GM19468 (cell line): ENCODE results near the gene MADD.

Experiments
- ATAC-seq: cut with Tn5 transposase; IDR thresholded peaks from one replicate; pipeline ENCODE4 v1.9.1; 2021; ENCODE audit warnings: mild to moderate bottlenecking, moderate library complexity, moderate number of reproducible peaks; ENCODE audit not compliant: unreplicated experiment; ENCODE audit errors: extremely low read depth

Gene MADD

DNA sequence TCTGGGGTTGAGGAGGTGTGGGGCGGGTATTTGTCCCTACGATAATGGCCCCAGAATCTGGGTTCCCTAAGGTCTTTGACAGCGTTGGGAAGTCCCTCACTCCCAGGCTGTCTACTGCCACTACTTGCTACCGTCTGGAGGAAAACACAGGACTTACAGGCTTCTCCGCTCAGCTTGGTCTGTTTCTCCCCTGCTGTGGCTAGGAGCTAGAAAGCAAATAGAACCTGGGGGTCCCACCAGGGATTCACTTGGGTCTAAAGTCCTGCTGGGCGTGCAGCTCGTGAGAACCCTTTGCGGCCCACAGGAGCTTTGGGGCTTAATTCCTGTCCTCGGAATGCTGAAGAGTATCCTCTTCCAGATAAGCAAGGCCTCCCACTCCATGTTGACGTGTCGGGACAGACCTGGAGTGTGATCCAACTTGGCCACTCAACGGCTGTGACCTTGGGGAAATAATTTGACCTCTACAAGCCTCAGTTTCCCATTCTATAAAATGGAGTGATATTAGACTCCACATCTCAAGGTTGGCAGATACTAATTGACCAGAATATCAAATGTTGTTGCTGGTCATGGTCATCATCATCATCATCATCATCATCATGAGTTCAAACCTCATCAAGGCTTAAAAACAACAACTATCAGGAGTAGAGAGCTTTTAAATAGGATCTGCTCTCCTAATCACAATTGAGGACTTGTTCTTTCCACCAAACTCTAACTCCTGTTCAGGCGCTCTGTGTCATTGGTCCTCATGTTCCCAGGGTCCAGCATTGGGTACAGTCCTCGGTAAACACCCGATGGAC is 84.2 kb downstream of the MADD start:
- ATAC-seq: no peak

DNA sequence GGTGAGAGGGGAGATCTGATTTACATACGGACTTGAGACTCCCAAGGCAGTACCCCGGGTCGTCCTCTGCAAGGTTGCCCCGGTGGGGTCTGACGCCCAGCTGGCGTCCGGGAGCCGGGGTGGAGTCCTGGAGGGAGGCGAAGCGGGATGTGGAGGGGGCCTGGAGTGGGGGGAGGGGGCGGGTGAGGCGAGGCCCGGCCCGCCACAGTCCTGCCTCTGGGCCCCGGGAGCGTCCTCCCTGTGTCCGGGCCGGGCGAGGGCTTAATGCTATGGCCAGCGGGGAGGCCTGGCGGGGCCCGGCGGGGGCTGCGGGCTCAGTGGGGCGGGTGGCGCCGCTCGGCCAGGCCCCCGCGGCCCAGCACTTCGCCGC is 85.0 kb downstream of the MADD start:
- ATAC-seq: no peak

DNA sequence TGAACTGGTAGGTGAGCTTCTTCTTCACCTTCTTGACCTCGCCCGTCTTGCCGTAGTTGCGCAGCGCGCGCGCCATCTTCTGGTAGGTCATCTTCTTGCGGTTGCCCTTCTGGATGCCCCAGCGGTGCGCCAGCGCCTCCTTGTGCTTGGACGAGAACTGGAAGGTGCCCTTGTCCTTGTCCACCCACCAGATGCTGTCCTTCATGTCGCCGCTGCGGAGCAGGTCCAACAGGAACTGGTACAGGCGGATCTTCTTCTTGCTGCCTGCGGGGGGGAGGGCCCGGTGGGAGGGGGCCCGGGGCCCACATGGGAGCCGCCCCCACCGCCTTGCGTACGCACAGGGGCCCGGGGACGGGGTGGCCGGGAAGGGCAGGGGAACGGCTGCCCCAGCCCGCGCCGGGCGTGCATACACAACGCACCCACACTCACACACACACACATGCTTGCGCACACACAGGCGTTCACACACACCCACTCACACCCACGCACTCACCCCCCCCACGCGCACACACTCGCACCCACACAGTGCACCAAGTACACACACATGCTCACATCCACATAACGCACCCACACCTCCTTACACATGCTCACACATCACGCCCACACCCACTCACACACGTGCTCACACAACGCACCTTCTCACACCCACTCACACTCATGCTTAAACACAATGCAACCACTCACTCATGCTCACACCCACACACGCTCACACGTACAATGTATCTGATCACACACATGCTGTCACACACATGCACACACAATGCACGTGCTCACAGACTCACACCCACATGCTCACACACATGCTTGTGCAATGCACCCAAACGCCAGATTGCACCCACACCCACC is 85.6 kb downstream of the MADD start:
- no peak for ATAC-seq

DNA sequence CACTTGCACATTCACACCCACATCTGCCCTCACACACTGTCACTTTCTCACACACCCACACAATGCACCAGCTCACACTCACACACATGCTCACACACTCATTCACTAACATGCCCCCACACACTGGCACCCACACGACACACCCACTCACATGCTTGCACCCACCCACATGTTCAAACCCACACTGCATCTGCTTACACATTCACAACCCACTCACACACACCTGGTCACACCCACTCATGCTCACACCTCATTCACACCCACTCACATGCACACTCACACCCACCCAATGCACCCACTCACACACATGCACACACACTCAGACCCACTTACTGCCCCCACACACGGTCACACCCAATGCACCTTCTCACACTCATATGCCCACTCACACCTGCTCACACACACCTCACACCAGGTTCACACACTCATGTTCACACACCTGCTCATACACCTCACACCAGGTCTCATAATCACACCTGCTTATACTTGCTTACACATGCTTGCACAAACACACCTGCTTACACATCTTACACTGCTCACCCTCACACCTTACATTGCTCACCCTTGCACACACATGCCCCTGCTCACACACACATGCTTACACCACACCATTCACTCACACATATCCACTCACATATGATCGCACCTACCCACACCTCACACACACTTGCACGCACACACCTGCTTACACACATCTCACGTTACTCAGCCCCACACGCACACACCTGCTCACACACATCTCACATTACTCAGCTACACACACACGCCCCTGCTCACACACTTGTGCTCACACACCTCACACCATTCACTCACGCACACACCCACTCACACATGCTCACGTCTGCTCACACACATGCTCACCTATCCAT is 86.4 kb downstream of the MADD start:
- ATAC-seq: no peak

DNA sequence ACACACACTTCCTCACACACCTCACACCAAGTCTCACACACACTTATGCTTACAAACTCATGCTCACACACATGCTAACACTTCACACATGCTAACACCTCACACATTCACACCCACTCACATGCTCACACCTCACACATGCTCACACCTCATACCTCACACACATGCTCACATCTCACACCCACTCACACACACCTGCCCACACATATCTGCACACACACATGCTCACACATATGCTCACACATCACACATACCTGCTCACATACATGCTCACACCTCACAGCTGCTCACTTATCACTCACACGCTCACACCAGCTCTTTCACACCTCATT is 87.0 kb downstream of the MADD start:
- no peak for ATAC-seq

DNA sequence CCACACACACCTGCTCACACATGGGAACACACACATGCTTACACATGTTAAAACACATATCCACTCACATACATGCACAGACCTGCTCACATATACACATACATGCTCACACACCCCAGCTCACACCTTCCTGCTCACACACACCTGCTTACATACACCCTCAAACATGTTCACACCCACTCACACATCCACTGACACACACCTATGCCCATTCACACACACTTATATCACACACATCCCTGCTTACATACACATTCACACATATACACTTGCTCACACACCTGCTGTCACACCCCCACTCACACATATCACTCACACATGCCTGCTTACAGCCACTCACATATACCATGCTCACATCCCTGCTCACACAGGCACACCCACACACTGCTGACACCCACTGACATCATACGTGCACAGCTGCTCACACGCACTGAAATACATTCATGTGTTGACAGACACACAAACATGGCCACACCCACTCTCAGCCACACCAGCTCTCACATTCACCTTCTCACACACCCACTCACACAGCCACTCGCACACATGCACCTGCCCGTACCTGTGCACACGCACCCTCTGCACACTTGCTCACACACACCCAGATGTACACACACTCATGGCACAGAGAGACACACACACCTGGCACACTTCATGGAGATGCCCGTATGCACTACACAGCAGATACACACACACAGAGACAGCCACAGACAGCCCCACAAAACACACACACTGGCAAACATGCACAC is 88.2 kb downstream of the MADD start:
- ATAC-seq: no peak

DNA sequence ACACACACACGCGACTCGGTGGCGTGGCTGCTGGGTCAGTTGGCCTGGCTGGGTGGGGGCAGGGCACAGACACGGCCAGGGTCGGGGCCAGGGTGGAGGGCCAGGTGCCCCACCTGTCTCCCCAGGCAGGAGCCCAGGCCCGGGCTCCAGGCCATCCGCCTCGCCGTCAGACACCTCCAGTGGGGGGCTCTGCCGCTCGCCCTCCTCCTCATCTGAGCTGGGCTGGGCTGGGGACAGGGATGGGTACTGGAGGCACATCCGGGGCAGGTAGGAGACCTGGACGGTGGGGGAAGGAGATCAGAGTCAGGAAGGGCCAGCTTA is 88.8 kb downstream of the MADD start:
- ATAC-seq: no peak

DNA sequence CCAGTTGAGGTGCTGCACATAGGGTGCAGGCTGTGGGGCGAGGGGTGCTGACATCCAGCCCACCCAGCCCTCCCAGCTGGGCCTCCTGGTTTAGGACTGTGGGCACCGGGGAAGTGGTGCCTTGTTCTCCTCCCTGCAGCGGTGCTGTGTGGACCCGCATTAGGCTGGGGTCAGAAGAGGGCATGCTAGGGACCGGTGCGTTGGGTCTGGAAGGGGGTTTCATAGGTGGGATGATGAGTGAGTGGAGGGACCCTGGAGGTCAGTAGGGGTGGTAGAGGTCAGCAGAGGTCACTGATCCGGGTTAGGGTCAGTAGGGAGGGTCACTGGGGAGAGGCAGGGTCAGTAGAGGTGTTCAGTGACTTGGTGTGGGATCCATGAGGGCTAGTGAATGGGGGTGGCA is 89.2 kb downstream of the MADD start:
- no peak for ATAC-seq

DNA sequence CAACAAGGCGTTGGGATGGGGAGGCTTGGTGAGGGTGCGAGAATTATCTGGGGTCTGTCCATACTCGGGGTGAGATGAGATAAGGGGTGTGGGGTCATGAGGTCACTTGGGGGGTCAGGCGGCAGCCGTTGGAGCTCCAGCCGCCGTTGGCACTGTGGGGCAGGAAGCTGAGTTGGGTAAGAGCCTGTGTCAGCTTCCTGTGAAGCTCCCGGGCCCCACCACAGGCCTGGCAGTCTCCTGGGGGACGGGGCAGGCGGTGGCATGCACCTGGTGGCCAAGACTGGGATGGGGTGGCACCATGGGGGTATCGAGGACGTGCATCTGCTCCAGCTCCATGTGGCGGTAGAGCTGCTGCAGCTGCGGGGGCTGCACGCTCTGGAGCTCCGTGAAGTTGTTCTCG is 89.7 kb downstream of the MADD start:
- ATAC-seq: no peak

DNA sequence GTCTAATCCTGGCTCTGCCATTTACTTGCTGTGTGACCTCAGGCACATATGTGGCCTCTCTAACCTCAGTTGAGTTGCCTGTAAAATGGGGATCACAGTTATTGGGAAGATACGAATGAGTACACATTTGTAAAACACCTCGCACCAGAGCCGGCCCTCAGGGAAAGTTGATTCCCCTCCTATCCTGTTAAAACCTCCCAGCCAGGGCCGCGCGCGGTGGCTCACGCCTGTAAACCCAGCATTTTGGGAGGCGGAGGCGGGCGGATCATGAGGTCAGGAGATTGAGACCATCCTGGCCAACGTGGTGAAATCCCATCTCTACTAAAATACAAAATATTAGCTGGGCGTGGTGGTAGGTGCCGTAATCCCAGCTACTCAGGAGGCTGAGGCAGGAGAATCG is 90.4 kb downstream of the MADD start:
- ATAC-seq: no peak

DNA sequence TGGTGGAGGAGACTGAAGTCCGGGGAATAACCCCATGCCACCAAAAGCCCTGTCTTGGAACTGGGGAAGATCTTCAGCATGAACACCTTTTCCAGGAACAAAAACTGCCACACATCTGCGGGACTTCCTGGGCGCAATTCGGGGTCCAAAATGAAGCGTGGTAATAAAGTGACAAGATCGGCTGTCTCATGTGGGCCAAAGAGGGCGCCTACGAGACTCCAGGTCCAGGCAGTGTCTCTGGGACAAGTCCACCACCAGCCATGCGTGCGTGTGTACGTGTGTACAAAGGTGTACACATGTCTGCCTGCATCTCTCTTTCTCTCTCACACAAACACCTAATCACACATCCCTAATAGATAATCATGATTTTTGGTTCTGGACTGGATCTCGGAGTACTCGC is 91.5 kb downstream of the MADD start:
- ATAC-seq: no peak

DNA sequence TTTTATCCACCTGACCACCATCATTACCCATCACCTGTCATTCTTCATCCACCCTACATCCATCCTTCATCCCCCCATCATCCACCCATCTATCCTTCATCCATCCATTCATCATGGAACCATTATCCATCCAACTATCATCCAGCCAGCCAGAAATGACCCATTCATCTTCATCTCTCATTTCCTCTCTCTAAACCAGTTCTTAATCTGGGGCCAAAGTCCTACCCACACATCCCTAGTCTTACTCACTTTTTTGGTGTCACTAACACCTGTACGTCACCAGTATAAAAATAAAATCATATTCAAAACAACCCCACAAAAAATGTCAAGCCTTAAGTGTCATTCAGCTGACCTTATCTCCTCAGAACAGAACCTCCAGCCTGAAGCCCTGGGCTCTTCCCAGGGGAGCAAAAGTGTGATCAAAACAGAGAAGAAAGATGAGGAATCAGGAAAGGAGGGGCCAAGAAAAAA is 96.1 kb downstream of the MADD start:
- no peak for ATAC-seq

DNA sequence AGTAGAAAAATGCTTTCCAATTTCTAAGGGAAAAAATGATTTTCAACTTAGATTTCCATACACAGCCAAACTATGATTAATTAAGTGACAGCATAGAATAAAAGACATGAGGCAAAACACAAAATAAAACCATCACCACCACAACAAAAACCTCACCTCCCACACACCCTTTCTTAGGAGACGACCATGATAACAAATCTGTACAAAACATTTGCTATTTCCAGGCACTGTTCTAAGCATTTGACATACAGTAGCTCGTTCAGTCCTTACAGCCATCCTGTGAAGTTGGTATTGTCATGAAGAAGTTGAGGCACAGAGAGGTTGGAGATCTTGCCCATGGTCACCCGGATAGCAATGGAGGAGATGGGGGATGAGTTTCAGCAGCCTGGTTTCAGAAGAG is 99.7 kb downstream of the MADD start:
- ATAC-seq: no peak

DNA sequence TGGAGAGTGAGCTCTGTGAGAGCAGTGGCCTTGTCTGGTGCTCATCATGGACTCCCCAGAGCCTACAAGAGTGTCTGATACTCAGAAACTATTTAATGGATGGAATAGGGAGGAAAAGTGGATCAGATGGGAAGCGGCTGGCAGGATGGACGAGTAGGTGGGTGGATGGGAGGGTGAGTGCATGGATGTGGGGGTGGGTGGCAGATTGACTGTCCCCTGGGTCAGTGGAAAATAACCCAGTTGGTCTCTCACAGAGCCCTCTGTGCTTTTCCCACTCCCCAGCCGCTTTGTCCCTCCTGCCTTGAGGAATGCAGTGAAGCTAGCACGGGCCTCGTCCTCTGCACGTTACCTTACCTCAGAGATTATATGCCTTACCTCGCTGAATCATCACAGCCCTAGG is 102.5 kb downstream of the MADD start:
- no peak for ATAC-seq

DNA sequence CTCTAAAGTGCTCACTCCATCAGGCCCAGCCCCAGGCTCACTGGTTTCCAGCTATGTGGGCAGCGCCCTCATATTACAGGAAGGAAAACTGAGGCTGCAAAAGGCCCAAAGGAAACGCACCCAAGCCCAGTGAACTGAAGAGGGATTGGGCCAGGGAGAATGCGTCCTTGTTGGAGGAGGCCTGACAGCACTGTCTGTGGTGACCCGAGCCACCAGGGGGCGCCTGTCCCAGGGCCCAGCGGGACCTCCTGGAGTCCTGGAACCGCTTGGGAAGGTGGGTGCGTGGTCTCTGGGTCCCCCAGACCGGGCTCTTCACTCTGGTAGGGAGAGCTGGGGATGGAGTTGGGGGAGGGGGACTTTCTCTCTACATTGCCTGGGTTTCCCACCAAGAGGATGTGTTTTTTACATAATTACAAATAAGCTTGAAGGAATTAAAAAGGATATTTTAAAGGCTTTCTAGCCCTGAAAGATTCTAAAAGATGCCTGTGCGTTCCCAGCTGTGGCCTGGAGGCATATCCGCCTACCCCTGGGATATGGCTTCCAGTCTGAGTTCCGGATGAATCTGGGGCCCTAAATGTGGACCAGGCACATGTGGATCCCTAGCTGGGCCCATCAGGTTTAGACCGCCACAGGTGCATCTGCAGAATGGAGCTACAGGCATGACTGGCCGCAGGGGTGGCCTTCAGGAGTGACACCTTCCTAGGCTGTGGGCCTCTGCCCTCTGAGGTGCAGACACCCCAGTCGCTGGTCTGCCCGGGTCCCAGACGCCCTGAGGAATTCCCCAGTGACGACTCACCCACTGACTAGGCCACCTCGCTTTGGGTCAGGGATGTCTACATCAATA is 104.2 kb downstream of the MADD start:
- no peak for ATAC-seq

DNA sequence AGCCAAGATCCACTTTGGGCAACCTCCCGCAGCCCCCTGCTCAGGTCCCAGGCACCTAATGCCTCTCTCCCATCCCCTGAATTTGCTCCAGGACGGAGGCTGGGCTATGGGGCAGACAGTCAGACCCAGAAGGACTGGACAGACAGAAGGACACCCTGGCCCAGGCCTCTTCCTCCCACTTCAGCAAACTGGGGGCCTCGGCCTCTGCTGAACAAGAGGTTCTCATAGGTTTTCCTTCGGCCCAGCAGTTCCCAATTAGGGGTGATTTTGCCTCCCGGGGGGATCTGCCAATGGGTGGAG is 104.7 kb downstream of the MADD start:
- no peak for ATAC-seq

DNA sequence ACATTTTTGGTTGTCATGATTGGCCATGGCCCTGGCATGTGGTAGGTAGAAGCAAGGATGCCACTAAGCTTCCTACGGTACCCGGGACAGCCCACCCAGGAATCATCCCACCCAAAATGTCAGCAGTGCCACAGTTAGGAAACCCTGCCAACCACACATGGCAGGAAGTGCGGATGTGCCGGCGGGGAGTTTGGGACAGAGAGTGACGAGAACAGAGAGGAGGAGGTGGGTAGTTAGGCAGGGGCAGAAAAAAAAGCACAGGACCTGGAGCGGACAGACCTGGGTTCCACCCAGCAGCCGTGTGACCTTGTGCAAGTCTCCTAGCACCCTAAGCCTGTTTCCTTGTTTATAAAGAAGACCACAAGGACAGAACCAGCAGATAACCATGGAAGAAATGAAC is 105.1 kb downstream of the MADD start:
- ATAC-seq: no peak

DNA sequence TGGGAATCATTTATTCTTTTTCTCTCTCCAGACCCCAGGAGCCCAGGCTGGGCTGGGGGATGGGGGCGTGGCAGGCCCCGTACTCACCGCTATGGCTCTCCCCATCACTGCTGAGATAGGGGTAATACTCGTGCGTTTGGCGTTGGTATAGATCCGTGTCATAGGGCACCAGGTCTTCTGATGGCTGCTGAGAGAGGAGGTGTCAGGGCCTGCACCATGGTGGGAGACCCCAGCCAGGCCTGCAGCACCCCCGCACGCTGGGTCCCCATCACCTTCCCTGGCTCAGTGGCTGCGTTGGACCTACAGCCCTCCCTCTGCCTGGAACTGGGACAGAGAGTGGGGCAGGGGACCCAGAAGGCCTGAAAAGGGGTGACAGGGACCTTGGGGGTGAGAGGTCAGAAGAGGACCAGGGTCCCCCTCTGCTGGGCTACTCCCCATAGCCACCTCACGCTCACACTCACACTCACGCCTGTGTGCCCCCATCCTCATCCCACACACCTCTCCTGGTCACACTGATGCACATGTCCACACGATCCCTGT is 105.7 kb downstream of the MADD start:
- no peak for ATAC-seq

DNA sequence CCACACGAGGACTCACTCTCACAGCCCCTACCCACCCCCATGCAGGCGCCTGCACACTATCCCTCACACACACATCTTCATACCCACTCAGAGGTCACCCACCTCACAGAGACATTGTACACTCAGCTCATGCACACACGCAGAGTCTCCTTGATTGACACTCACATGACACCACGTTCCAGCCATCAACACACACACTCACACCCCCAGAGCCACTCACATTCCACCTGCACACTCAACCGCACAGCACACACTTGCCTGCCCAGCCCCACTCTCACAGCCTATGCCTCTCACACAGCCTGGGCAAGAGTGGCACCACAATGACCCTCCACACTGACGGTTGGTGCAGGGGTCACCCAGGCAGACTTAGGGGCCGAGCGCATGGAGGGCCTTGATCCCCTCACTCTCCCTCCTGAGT is 106.2 kb downstream of the MADD start:
- ATAC-seq: no peak
